Fibroblast of villous mesenchyme (primary cell): ENCODE results near the gene TFIP11. TPM values are rescaled to one million over a fixed set of nuclear protein-coding genes. Genes with fewer than 3 reads are reported as not detected.

Experiments used
- DNase-seq: peaks from one replicate; pipeline ENCODE4 v3.0.0-alpha.2; 2010; ENCODE audit warnings: low read depth
- H3K4me3 ChIP-seq: 2 replicates; pipeline ENCODE4 v1.5.1; 2011; ENCODE audit warnings: low read depth, mild to moderate bottlenecking, low read length
- total RNA-seq: library from RNA; depleted of rRNA; stranded (reverse); fragments of >200 nt; gene quantifications from 2 replicates; pipeline ENCODE4 v1.2.3, GENCODE V29; 2012
- TF ChIP-seq, protein P1 (sequence below): IDR thresholded peaks from 2 replicates; pipeline ENCODE4 v1.5.1; 2012; ENCODE audit warnings: low read depth, mild to moderate bottlenecking, low read length; ENCODE audit not compliant: insufficient read depth

The TFIP11 gene
- total RNA-seq, 1 donor, result 34.5 TPM

DNA sequence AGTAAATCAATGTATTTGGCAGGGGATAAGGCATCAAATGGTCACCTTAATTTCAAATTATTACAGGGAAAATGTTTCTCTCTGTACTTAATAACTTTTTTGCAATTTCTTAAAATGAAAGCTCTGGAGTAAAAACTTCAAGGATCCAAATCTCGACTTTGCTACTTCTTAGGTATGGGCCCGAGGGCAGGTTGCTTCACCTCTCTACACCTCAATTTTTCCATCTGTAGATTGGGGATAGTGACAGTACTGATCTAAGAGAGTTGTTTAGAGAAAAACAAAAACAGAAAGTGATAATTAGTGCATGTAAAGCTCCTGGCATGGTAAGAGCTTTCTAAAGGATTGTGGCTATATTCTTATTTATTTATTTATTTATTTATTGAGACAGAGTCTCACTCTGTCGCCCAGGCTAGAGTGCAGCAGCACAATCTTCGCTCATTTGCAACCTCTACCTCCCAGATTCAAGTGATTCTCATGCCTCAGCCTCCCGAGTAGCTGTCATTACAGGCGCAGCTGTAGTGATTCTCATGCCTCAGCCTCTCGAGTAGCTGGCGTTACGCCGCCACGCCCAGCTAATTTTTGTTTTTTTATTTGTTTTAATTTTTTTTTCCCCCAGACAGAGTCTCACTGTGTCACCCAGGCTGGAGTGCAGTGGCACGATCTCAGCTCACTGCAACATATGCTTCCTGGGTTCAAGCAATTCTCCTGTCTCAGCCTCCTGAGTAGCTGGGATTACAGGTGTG is 2.3 kb upstream of the TFIP11 start:
- no peak overlapping the region for H3K4me3 ChIP-seq
- TF ChIP-seq, protein P1, sequence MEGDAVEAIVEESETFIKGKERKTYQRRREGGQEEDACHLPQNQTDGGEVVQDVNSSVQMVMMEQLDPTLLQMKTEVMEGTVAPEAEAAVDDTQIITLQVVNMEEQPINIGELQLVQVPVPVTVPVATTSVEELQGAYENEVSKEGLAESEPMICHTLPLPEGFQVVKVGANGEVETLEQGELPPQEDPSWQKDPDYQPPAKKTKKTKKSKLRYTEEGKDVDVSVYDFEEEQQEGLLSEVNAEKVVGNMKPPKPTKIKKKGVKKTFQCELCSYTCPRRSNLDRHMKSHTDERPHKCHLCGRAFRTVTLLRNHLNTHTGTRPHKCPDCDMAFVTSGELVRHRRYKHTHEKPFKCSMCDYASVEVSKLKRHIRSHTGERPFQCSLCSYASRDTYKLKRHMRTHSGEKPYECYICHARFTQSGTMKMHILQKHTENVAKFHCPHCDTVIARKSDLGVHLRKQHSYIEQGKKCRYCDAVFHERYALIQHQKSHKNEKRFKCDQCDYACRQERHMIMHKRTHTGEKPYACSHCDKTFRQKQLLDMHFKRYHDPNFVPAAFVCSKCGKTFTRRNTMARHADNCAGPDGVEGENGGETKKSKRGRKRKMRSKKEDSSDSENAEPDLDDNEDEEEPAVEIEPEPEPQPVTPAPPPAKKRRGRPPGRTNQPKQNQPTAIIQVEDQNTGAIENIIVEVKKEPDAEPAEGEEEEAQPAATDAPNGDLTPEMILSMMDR, result no peak
- DNase-seq, result no peak

DNA sequence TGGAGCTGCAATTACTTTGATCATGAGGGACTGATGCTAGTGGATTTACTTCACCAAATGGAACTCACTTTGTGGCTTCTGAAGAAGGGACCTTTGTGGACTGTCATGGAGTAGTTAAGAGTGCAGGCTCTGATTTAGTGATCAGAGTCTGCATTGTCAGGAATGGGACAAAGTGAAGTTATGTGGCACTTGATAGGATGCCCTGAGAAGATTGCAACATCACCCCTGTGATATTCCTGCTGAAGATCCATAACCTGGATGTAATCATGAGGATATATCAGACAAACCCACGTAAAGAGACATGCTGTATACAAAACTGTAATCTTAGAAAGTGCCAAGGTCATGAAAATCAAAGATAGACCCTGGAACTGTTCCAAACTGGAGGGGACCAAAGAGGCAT is 1.6 kb upstream of the TFIP11 start:
- DNase-seq, result no peak

DNA sequence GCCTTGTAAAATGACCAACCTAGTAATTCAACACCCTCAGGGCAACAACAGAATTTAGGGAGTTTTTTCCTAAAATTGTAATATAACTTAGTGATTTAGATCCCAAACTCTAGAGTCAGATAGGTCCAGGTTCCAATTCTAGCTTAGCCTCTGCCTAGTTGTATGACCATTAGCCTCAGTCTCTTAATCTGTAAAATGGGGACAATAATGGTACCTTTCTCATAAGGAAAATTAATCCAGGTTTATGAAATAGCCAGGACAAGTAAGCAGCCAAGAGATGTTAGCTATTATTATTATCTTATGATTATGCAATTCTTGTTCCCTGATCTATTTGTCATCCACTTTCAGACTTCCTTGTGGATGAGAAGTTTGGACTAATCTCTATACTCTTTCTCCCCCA is 4.1 kb downstream of the TFIP11 start:
- no peak for DNase-seq
- no peak overlapping the region for H3K4me3 ChIP-seq
- TF ChIP-seq, protein P1, result no peak

More for the DNA sequence above, 1.6 kb upstream of the TFIP11 start:
- TF ChIP-seq, protein P1, result no peak
- H3K4me3 ChIP-seq, result no peak overlapping the region

DNA sequence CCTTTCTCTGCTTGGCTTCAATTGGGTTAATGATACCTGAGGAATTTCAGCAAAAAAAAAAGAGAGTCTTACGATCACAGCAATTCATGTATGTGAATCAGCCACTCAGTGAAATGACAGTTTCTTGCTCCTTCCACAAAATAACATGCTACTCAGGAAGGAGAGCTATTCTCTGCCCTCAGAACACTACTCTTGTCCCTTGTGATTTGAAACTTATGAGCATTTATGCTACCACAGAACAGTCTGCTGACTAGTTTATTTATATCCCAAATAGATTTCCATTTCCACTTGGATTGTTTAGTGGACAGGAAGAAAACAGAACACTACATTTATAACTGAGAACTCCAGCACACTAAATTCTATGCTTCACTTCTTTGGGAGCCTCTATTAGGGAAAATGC is 8.5 kb downstream of the TFIP11 start:
- DNase-seq, result no peak
- no peak overlapping the region for H3K4me3 ChIP-seq
- TF ChIP-seq, protein P1, result no peak

DNA sequence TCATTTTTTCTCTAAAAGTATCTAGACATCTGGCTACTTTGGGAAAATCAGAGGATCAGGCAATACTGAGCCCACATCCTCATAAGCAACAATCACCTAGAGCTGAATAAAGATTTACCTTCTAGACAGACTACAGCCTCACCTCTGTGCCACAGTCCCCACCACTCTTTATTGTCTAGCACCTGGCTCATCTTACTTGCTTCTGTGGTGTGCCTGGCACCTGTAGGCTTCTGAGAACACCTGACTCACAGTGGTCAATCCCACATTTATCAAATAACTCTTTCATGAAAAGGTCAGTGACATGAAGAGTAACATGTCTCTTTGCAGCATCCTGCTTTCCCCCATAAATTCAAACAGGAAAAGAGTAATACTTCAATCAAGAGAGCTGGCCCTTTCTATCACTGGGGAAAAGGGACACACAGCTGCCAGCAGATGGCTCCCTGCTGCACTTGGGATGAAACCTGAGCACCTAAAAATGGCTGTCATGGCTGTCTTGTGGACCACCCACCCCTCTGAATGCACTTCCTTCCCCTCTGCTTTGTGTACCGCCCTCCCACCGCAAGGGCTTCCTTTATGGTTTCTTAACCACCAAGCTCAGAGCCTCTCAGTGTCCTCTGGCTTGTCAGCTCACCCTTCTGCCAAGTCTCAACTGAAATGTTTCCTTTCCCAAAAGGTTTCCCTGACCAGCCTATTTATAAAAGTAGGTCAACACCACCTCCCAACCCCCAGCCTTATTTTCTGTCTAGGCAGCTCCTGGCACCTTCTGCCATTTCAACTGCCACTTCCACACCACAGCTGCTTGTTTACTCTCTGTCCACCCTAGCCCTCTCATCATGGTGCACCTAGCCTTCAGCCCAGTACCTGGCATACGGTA is 9.3 kb downstream of the TFIP11 start:
- no peak overlapping the region for H3K4me3 ChIP-seq
- peak; percentile 59 for DNase-seq
- TF ChIP-seq, protein P1, result peak; percentile 71

DNA sequence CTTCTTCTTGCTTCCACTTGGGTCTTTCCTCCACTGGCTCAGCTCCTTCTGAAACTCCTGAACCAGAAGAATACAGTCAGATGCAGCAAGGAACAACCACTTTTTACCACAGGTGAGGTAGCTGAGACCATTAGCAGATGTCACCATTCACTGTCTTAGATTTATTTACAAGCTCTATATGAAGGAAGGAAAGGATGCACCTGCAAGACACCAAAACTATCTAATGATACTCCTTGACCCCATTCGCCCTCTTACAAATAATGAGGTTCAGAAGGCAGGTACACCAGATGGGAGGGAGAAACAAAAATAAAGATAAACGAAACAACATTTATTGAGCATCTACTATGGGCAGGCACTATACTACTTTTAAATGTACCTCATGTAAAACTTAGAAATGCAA is 10.3 kb downstream of the TFIP11 start:
- DNase-seq, result no peak
- TF ChIP-seq, protein P1, result no peak
- no peak overlapping the region for H3K4me3 ChIP-seq
